ENCODE results near the gene RNASEH2C.

DNA sequence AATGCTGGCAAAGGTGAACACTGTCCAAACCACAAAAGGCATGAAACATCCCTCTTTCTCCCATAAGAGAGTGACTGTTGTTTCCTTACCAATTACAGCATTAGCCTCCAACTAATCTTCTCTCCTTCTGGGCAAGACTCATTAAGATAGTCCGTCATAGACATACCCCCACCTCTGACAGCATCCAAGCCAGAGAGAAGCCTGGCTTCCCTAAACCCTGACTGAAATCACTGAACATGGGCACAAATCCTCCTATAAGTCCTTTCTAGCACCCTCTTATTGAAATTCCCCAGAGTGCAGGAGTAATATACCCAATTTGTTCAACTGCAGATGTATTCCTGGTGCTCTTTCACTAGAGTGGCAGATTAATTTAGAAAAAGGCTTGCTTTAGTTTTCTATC lies 1.7 kb upstream of the RNASEH2C start:
- TF ChIP-seq, protein P1, sequence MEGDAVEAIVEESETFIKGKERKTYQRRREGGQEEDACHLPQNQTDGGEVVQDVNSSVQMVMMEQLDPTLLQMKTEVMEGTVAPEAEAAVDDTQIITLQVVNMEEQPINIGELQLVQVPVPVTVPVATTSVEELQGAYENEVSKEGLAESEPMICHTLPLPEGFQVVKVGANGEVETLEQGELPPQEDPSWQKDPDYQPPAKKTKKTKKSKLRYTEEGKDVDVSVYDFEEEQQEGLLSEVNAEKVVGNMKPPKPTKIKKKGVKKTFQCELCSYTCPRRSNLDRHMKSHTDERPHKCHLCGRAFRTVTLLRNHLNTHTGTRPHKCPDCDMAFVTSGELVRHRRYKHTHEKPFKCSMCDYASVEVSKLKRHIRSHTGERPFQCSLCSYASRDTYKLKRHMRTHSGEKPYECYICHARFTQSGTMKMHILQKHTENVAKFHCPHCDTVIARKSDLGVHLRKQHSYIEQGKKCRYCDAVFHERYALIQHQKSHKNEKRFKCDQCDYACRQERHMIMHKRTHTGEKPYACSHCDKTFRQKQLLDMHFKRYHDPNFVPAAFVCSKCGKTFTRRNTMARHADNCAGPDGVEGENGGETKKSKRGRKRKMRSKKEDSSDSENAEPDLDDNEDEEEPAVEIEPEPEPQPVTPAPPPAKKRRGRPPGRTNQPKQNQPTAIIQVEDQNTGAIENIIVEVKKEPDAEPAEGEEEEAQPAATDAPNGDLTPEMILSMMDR (IDR thresholded peaks at IDR 0.05) = no peak
- TF ChIP-seq POLR2A (IDR thresholded peaks at IDR 0.05) (no peak), EP300 (IDR thresholded peaks at IDR 0.05) (no peak)

Measured in ovary (tissue), 3 donors.